ENCODE results near the gene PSMG2. TPM values are rescaled to one million over a fixed set of nuclear protein-coding genes. Genes with fewer than 3 reads are reported as not detected.

PSMG2 gene
- total RNA-seq, 2 experiments from 2014 or later, result 121 to 125 TPM

DNA sequence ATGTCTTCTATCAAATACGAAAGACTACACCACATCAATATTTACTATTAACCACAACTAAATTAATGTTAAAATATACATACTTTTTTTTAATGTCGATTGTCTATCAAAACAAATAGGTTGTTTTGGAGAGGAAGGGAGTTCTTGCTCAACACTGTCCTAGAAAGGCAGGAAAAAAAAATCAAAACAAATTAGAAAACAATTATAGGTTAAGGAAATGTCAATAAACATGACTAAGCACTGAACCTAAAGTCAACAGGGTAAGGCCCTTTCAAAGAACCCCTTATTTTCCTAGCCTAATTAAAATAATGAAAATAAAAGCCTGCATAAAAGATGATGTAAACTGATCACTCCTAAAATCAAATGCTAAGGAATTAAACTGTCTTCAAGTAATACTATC, 3.1 kb upstream of the PSMG2 start:
- H3K27ac Mint-ChIP-seq, result no peak overlapping the region
- H3K9me3 Mint-ChIP-seq, result no peaks in the 10 kb centered on the region
- H3K27me3 Mint-ChIP-seq, result no peaks in the 10 kb centered on the region
- H3K4me3 Mint-ChIP-seq, result no peak overlapping the region
- peaks cover 23% of the 10 kb centered on the region for H3K4me1 Mint-ChIP-seq
- H3K36me3 Mint-ChIP-seq, result peaks cover 21% of the 10 kb centered on the region
- no peak for DNase-seq

DNA sequence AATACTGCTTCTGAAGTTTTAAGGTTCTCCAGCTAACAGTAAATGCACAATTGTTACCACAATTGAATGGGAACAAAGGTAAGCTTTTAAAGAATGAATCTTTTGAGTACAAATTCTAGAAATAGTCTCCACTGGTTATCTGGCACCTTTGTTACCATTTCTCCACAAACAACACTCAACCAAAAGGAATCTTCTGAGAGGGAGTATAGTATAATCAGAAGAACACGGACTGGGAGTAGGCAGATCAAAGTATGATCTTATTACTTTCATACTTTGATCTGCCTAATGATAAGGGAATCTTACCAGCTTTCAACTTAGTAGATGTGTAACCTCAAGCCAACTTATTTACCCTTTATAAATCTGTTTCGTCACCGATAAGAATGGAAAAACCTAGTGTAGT, 1.7 kb upstream of the PSMG2 start:
- Mint-ChIP-seq H3K4me3 (peak overlapping the region; percentile 100), H3K27me3 (no peaks in the 10 kb centered on the region), H3K27ac (peak overlapping the region; percentile 98), H3K9me3 (no peaks in the 10 kb centered on the region), H3K36me3 (peaks cover 23% of the 10 kb centered on the region), H3K4me1 (peaks cover 33% of the 10 kb centered on the region)
- no peak for DNase-seq

- H3K27ac Mint-ChIP-seq, result peak overlapping the region; percentile 98
- H3K36me3 Mint-ChIP-seq, result peaks cover 32% of the 10 kb centered on the region
- H3K27me3 Mint-ChIP-seq, result no peaks in the 10 kb centered on the region
- H3K9me3 Mint-ChIP-seq, result no peaks in the 10 kb centered on the region
- H3K4me3 Mint-ChIP-seq, result peak overlapping the region; percentile 100
- peaks cover 33% of the 10 kb centered on the region for H3K4me1 Mint-ChIP-seq
- no peak for DNase-seq
Measured at GRCh38 chr18:12703096-12703567, 290 bp downstream of the PSMG2 start.

- no peaks in the 10 kb centered on the region for H3K27me3 Mint-ChIP-seq
- no peaks in the 10 kb centered on the region for H3K9me3 Mint-ChIP-seq
- peak; percentile 7 for DNase-seq
- peaks cover 33% of the 10 kb centered on the region for H3K4me1 Mint-ChIP-seq
- peak overlapping the region; percentile 98 for H3K27ac Mint-ChIP-seq
- H3K36me3 Mint-ChIP-seq, result peaks cover 28% of the 10 kb centered on the region
- peak overlapping the region; percentile 100 for H3K4me3 Mint-ChIP-seq
Measured at GRCh38 chr18:12703664-12704063, 822 bp downstream of the PSMG2 start.

DNA sequence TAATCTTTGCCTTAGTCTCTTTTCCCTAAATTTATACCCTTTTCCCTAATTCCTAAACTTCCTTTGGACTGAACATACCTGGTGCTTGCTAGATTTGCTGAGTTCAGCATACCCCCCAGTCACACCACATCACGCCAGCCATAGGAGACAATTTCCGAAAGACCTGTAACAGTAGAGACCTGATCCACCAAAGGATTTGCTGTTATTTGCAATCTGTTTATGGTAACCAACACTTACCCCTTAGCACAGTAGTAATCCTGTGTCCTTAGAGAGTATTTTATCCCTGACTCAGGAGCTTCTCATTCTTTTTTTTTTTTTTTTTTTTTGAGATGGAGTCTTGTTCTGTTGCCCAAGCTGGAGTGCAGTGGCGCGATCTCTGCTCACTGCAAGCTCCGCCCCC, 8.6 kb downstream of the PSMG2 start:
- Mint-ChIP-seq H3K9me3 (no peaks in the 10 kb centered on the region), H3K36me3 (peaks cover 23% of the 10 kb centered on the region), H3K4me1 (peaks cover 2% of the 10 kb centered on the region), H3K27ac (no peak overlapping the region), H3K4me3 (no peak overlapping the region), H3K27me3 (no peaks in the 10 kb centered on the region)
- no peak for DNase-seq

- Mint-ChIP-seq H3K9me3 (no peaks in the 10 kb centered on the region), H3K4me1 (peaks cover 3% of the 10 kb centered on the region), H3K4me3 (no peak overlapping the region), H3K27ac (peak overlapping the region; percentile 1), H3K27me3 (no peaks in the 10 kb centered on the region), H3K36me3 (peaks cover 23% of the 10 kb centered on the region)
- no peak for DNase-seq
Measured at GRCh38 chr18:12721495-12722275, 18.8 kb downstream of the PSMG2 start.

GRCh38 chr18:12722731-12723130, 19.9 kb downstream of the PSMG2 start:
- H3K9me3 Mint-ChIP-seq, result no peaks in the 10 kb centered on the region
- peaks cover 3% of the 10 kb centered on the region for H3K4me1 Mint-ChIP-seq
- no peak for DNase-seq
- H3K27me3 Mint-ChIP-seq, result no peaks in the 10 kb centered on the region
- peaks cover 21% of the 10 kb centered on the region for H3K36me3 Mint-ChIP-seq
- no peak overlapping the region for H3K27ac Mint-ChIP-seq
- H3K4me3 Mint-ChIP-seq, result no peak overlapping the region

DNA sequence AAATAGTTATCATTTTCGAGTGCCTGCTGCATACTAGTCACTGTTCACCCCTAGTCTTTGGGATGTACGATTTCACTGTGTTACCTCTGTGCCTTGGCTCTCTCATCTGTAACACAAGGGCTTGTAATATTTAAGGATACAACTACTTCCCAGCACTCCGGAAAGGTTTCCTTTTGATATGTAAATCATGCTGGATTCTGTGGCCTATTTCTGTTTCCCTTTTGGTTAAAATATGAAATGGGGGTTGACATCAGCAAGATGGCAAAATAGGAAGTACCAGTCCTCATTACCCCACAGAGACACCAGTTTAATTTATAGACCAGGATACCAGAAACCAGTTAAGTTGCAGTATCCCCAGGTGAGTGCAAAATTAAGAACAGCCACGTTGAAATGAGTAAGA, 23.5 kb downstream of the PSMG2 start:
- DNase-seq, result no peak
- Mint-ChIP-seq H3K27ac (no peak overlapping the region), H3K4me1 (peaks cover 3% of the 10 kb centered on the region), H3K9me3 (no peaks in the 10 kb centered on the region), H3K27me3 (no peaks in the 10 kb centered on the region), H3K4me3 (no peak overlapping the region), H3K36me3 (peaks cover 13% of the 10 kb centered on the region)

DNA sequence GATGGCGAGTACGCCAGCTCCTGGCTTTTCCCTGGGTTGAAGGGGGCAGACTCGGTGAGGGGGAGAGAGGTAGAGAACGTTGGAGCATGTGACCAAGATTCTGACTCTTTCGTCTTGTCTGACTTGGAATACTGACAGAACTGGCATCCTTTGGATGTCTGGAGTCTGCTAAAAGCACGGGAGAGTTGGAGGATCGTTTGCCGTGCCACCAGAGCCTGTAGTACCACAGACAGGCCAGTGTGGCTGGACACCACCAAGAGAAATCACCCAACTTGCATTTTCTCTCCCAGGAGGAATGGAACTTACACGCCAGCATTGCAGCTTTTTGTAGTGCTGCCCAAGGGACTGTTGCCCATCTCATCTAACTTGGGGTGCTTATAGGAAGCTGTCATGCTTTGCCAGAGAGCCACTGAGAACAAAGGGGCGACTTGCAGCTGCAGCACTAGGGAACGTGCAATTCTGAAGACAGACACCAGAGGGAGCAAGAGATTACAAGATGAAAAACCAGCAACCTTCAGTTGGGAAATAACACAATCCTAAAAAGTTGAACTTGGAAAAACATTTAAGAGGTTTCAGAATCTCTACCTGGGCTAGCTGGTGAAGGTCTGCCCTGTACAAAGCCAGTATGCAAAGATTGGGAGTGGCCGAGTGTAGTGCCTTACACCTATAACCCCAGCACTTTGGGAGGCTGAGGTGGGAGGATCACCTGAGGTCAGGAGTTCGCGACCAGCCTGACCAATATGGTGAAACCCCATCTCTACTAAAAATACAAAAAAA, 24.1 kb downstream of the PSMG2 start:
- Mint-ChIP-seq H3K9me3 (no peaks in the 10 kb centered on the region), H3K4me1 (peaks cover 1% of the 10 kb centered on the region), H3K27ac (no peak overlapping the region)

DNA sequence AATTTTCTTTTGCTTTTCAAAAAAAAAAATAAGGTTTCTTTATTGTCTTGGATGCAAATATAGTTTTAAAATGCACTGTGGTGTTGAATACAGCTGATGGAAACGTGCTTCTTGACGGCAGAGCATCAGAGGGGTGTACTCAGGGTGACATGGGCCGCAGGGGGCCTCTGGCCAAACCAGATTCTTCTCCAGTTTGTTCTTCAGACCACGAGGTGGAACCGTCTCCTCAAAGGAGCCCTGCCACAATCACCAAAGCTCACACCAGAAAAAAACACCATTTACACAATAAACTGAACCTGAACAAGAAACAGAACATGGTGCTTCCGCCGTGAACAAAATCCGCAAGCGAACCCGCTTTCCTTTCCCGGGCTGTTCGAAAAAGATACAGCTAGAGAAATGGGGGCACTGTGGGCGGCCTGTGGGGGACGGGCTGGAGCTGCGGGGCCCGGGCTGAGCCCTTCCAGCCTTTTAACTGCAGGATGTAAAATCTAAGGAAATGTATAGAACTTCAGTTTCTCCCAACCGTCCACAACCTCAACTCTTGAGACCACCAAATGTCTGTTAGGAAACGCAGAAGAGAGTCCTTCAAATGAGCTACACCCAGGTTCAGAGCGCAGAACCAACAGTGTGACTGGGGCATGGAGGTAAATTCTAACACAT, 34.5 kb downstream of the PSMG2 start:
- Mint-ChIP-seq H3K9me3 (no peaks in the 10 kb centered on the region), H3K36me3 (no peaks in the 10 kb centered on the region), H3K27ac (no peak overlapping the region), H3K4me1 (no peaks in the 10 kb centered on the region), H3K4me3 (no peak overlapping the region), H3K27me3 (no peaks in the 10 kb centered on the region)
- DNase-seq, result no peak

More for the DNA sequence above, 24.1 kb downstream of the PSMG2 start:
- peak; percentile 21 for DNase-seq
- H3K4me3 Mint-ChIP-seq, result no peak overlapping the region
- H3K27me3 Mint-ChIP-seq, result no peaks in the 10 kb centered on the region
- H3K36me3 Mint-ChIP-seq, result peaks cover 10% of the 10 kb centered on the region

GRCh38 chr18:12741351-12741750, 38.5 kb downstream of the PSMG2 start:
- Mint-ChIP-seq H3K4me1 (no peaks in the 10 kb centered on the region), H3K4me3 (no peak overlapping the region), H3K9me3 (no peaks in the 10 kb centered on the region), H3K27me3 (no peaks in the 10 kb centered on the region), H3K27ac (no peak overlapping the region), H3K36me3 (no peaks in the 10 kb centered on the region)
- no peak for DNase-seq

DNA sequence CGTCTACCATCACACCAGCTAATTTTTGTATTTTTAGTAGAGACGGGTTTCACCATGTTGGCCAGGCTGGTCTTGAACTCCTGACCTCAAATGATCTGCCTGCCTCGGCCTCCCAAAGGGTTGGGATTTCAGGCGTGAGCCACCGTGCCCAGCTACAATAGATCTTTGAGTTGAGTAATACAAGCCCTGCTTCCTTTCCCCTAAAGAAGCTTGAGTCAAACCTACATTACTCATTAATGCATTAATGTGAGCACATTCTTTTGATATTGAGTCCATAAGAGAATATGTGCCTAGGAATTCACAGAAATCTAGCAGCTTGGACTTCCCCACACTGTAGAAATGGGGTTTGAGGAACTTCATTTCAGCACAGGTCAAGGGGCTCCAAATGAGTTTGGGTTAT, 39.6 kb downstream of the PSMG2 start:
- Mint-ChIP-seq H3K27me3 (no peaks in the 10 kb centered on the region), H3K27ac (no peak overlapping the region), H3K36me3 (no peaks in the 10 kb centered on the region), H3K4me3 (no peak overlapping the region), H3K4me1 (no peaks in the 10 kb centered on the region), H3K9me3 (no peaks in the 10 kb centered on the region)
- DNase-seq, result no peak

DNA sequence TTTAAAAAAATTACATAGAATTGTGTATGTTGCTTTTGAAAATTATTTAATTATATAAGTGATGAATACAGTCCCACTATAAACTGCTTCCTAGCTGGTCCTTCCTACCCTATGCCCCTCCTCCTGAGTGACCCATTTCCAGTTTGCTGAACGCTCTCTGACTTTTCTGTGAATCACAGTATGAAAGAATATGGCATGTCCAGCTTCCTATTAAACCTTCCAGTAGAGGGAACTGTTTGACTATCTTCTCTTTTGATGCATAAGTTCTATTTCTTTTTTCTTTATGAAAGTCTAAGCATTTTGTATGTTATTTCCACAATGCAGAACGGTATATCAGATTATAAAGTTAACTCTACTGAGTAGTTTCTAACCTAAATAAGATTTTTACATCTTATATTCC, 41.3 kb downstream of the PSMG2 start:
- no peak for DNase-seq
- Mint-ChIP-seq H3K4me1 (peaks cover under 1% of the 10 kb centered on the region), H3K27ac (no peak overlapping the region), H3K36me3 (no peaks in the 10 kb centered on the region), H3K27me3 (no peaks in the 10 kb centered on the region), H3K4me3 (no peak overlapping the region), H3K9me3 (no peaks in the 10 kb centered on the region)

DNA sequence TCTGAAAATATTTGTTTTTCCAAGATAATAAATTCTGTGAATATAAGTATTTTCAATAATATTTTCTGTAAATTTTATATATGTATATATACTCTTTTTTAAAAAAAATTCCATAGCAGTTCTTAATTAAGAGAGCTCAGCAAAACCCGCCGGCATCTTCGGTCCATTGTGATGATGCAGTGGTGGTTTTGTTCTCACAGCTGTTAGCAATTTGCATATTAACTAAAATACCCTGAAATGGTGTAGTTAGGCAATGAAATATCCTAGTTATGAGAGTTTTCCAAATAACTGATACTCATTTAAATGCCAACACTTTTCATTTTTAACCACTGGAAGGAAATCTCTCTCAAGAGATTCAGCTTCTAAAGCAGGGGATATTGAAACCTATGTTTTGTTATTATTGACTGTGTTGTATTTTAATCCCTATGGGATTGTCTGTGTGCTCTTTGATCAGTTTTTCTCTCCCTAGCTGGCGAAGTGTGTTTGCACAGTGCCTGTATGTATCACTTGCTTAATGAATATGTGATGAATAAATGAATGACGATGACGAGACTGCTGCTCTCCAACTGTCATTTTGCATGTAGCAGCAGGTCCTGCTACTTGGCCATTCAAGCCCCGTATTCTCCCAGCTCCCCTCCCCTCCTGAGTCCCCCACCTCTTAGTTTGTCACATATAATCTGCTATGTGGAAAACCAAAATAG, 42.4 kb downstream of the PSMG2 start:
- Mint-ChIP-seq H3K9me3 (no peaks in the 10 kb centered on the region), H3K36me3 (no peaks in the 10 kb centered on the region), H3K4me3 (no peak overlapping the region)

More for the DNA sequence above, 42.4 kb downstream of the PSMG2 start:
- Mint-ChIP-seq H3K27me3 (no peaks in the 10 kb centered on the region), H3K27ac (no peak overlapping the region), H3K4me1 (peaks cover 8% of the 10 kb centered on the region)
- no peak for DNase-seq
